SK-N-SH (cell line): ENCODE data around the gene GAPVD1.

ENCODE experiments used
- SMC3 ChIP-seq: IDR thresholded peaks from 2 replicates; pipeline ENCODE4 v1.6.1; 2012; ENCODE audit warnings: low read depth, low read length, improper control_type of control experiment
- TAF1 ChIP-seq: IDR thresholded peaks from 2 replicates; pipeline ENCODE4 v1.6.1; 2012; ENCODE audit warnings: low read depth, mild to moderate bottlenecking, low read length, moderate library complexity, borderline replicate concordance
- TCF12 ChIP-seq: IDR thresholded peaks from 2 replicates; pipeline ENCODE4 v1.4.0; 2012
- YY1 ChIP-seq: IDR thresholded peaks from 2 replicates; pipeline ENCODE4 v1.4.0; 2012; ENCODE audit warnings: low read depth, mild to moderate bottlenecking
- TF ChIP-seq, protein P1 (sequence below): fragments of 200-600 bp; sonication (generic); IDR thresholded peaks from 2 replicates; pipeline ENCODE4 v1.6.1; 2017; ENCODE audit warnings: antibody characterized with exemption, mild to moderate bottlenecking, moderate library complexity
- TF ChIP-seq, protein P2 (sequence below): IDR thresholded peaks from 2 replicates; pipeline ENCODE4 v1.6.1; 2012; ENCODE audit warnings: mild to moderate bottlenecking, low read depth, low read length, moderate library complexity
- TF ChIP-seq, protein P3 (sequence below): IDR thresholded peaks from 2 replicates; pipeline ENCODE4; 2012

DNA sequence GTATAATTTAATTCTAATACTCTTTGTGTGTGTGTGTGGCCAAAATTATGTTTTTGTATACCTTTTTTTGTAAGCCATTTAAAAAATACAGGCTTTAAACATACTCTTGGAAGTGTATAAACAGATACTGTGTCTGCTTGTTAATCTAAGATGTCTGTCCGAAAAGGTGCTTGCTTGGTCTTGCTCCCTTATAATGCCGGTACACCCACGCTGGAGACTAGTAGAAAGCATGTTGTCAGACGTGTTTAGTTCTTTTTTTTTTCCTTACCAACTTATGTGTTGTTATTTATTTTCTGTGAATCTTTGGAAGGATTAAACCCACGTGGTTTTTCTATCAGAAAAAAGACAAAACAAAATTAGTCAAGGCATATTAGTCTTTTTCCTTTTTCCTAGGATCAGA lies 9.5 kb downstream of the GAPVD1 start:
- TF ChIP-seq, protein P1, sequence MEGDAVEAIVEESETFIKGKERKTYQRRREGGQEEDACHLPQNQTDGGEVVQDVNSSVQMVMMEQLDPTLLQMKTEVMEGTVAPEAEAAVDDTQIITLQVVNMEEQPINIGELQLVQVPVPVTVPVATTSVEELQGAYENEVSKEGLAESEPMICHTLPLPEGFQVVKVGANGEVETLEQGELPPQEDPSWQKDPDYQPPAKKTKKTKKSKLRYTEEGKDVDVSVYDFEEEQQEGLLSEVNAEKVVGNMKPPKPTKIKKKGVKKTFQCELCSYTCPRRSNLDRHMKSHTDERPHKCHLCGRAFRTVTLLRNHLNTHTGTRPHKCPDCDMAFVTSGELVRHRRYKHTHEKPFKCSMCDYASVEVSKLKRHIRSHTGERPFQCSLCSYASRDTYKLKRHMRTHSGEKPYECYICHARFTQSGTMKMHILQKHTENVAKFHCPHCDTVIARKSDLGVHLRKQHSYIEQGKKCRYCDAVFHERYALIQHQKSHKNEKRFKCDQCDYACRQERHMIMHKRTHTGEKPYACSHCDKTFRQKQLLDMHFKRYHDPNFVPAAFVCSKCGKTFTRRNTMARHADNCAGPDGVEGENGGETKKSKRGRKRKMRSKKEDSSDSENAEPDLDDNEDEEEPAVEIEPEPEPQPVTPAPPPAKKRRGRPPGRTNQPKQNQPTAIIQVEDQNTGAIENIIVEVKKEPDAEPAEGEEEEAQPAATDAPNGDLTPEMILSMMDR: no peak
- TF ChIP-seq, protein P2, sequence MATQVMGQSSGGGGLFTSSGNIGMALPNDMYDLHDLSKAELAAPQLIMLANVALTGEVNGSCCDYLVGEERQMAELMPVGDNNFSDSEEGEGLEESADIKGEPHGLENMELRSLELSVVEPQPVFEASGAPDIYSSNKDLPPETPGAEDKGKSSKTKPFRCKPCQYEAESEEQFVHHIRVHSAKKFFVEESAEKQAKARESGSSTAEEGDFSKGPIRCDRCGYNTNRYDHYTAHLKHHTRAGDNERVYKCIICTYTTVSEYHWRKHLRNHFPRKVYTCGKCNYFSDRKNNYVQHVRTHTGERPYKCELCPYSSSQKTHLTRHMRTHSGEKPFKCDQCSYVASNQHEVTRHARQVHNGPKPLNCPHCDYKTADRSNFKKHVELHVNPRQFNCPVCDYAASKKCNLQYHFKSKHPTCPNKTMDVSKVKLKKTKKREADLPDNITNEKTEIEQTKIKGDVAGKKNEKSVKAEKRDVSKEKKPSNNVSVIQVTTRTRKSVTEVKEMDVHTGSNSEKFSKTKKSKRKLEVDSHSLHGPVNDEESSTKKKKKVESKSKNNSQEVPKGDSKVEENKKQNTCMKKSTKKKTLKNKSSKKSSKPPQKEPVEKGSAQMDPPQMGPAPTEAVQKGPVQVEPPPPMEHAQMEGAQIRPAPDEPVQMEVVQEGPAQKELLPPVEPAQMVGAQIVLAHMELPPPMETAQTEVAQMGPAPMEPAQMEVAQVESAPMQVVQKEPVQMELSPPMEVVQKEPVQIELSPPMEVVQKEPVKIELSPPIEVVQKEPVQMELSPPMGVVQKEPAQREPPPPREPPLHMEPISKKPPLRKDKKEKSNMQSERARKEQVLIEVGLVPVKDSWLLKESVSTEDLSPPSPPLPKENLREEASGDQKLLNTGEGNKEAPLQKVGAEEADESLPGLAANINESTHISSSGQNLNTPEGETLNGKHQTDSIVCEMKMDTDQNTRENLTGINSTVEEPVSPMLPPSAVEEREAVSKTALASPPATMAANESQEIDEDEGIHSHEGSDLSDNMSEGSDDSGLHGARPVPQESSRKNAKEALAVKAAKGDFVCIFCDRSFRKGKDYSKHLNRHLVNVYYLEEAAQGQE: no peak
- TF ChIP-seq, protein P3, sequence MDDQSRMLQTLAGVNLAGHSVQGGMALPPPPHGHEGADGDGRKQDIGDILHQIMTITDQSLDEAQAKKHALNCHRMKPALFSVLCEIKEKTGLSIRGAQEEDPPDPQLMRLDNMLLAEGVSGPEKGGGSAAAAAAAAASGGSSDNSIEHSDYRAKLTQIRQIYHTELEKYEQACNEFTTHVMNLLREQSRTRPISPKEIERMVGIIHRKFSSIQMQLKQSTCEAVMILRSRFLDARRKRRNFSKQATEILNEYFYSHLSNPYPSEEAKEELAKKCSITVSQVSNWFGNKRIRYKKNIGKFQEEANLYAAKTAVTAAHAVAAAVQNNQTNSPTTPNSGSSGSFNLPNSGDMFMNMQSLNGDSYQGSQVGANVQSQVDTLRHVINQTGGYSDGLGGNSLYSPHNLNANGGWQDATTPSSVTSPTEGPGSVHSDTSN: no peak
- TF ChIP-seq TCF12: no peak
- no peak for TF ChIP-seq TAF1
- TF ChIP-seq YY1: no peak
- TF ChIP-seq SMC3: no peak
